Stimulated activated effector memory CD8-positive, alpha-beta T cell treated with anti-CD3 and anti-CD28 coated beads, Interleukin-12 subunit alpha, Interleukin-12 subunit beta, amount 100 ng/mL, for 72 hours (primary cell): Measurements from ENCODE around the gene ACTR8.
"Not testable (repeated sequence)": the region's sequence is repeated elsewhere in the genome, so short reads cannot be mapped to it uniquely, and the experiment has no call there.

Experiments used
- ATAC-seq: fragments of 150-1000 bp; cut with Tn5 transposase; 2 replicates; pipeline ENCODE4 v1.10.0; 2021
- DNase-seq, 2 donors: peaks; one replicate each; pipeline ENCODE4 v3.0.0; 2021 to 2022; ENCODE audit warnings: low spot score in 2 of 2
- H3K27ac Mint-ChIP-seq: one replicate; pipeline ENCODE4 v1.8.0; 2022; ENCODE audit warnings: mild to moderate bottlenecking, mixed read lengths
- H3K36me3 Mint-ChIP-seq: one replicate; pipeline ENCODE4 v1.8.0; 2022; ENCODE audit warnings: mild to moderate bottlenecking, mixed read lengths
- H3K4me1 Mint-ChIP-seq: one replicate; pipeline ENCODE4 v1.8.0; 2022; ENCODE audit warnings: mixed read lengths
- H3K4me3 Mint-ChIP-seq: one replicate; pipeline ENCODE4 v1.8.0; 2022; ENCODE audit warnings: mild to moderate bottlenecking, mixed read lengths
- H3K9me3 Mint-ChIP-seq: one replicate; pipeline ENCODE4 v1.8.0; 2022; ENCODE audit warnings: mixed read lengths

The ACTR8 gene, protein sequence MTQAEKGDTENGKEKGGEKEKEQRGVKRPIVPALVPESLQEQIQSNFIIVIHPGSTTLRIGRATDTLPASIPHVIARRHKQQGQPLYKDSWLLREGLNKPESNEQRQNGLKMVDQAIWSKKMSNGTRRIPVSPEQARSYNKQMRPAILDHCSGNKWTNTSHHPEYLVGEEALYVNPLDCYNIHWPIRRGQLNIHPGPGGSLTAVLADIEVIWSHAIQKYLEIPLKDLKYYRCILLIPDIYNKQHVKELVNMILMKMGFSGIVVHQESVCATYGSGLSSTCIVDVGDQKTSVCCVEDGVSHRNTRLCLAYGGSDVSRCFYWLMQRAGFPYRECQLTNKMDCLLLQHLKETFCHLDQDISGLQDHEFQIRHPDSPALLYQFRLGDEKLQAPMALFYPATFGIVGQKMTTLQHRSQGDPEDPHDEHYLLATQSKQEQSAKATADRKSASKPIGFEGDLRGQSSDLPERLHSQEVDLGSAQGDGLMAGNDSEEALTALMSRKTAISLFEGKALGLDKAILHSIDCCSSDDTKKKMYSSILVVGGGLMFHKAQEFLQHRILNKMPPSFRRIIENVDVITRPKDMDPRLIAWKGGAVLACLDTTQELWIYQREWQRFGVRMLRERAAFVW

GRCh38 chr3:53881691-53882593 is at the start of gene ACTR8:
TSS of gene ACTR8 (minus strand) at chr3:53882152. CDS start at chr3:53882101, 51 bp downstream.
- DNase-seq (peak; percentile 83 to 95), ATAC-seq (peak; percentile 93)
- Mint-ChIP-seq H3K4me1 (peaks cover 35% of the 10 kb centered on the region), H3K4me3 (peak within 1 kb of the TSS; percentile 88), H3K9me3 (no peaks in the 10 kb centered on the region), H3K36me3 (peaks cover 90% of the 10 kb centered on the region), H3K27ac (peak within 1 kb of the TSS; percentile 94)

GRCh38 chr3:53927208-53927872 is 45.4 kb upstream of the ACTR8 start:
- H3K4me3 Mint-ChIP-seq, ATAC-seq, H3K9me3 Mint-ChIP-seq, DNase-seq, H3K27ac Mint-ChIP-seq, H3K36me3 Mint-ChIP-seq, H3K4me1 Mint-ChIP-seq: not testable (repeated sequence)

DNA sequence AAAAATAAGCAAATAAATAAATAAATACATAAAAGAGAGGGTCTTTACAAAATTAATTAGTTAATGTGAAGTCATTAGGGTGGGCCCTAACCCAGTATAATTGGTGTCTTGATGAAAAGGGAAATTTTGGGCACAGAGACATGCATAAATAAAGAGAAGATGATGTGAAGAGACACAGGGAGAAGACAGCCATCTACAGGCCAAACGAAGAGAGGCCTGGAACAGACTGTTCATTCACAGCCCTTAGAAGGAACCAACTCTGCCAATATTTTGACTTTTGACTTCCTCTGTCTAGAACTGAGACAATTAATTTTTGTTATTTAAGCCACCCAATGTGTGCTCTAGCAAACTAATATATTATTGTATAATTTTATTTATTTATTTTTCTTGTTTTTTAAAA is 39.3 kb upstream of the ACTR8 start:
- no peak for ATAC-seq
- H3K36me3 Mint-ChIP-seq, result no peaks in the 10 kb centered on the region

GRCh38 chr3:53919741-53920140 is 37.8 kb upstream of the ACTR8 start:
- Mint-ChIP-seq H3K36me3 (no peaks in the 10 kb centered on the region), H3K27ac (no peak overlapping the region), H3K4me3 (no peak overlapping the region), H3K9me3 (no peaks in the 10 kb centered on the region), H3K4me1 (no peaks in the 10 kb centered on the region)
- ATAC-seq (no peak), DNase-seq (no peak)

More for the DNA sequence above, 39.3 kb upstream of the ACTR8 start:
- no peak overlapping the region for H3K4me3 Mint-ChIP-seq
- H3K27ac Mint-ChIP-seq, result no peak overlapping the region
- no peak for DNase-seq
- no peaks in the 10 kb centered on the region for H3K4me1 Mint-ChIP-seq
- no peaks in the 10 kb centered on the region for H3K9me3 Mint-ChIP-seq

- DNase-seq (no peak), ATAC-seq (no peak)
- Mint-ChIP-seq H3K9me3 (no peaks in the 10 kb centered on the region), H3K4me3 (no peak overlapping the region), H3K36me3 (no peaks in the 10 kb centered on the region), H3K4me1 (no peaks in the 10 kb centered on the region), H3K27ac (no peak overlapping the region)
Measured at GRCh38 chr3:53913401-53913800, 31.4 kb upstream of the ACTR8 start.

- Mint-ChIP-seq H3K27ac (no peak overlapping the region), H3K4me3 (no peak overlapping the region), H3K36me3 (no peaks in the 10 kb centered on the region), H3K9me3 (no peaks in the 10 kb centered on the region), H3K4me1 (no peaks in the 10 kb centered on the region)
- no peak for DNase-seq
- no peak for ATAC-seq
Measured at GRCh38 chr3:53902711-53903110, 20.8 kb upstream of the ACTR8 start.

- ATAC-seq (no peak), DNase-seq (no peak)
- H3K27ac Mint-ChIP-seq, result no peak overlapping the region
- no peaks in the 10 kb centered on the region for H3K36me3 Mint-ChIP-seq
- no peaks in the 10 kb centered on the region for H3K4me1 Mint-ChIP-seq
- no peak overlapping the region for H3K4me3 Mint-ChIP-seq
- no peaks in the 10 kb centered on the region for H3K9me3 Mint-ChIP-seq
Measured at GRCh38 chr3:53902067-53902466, 20.1 kb upstream of the ACTR8 start.

- Mint-ChIP-seq H3K36me3 (no peaks in the 10 kb centered on the region), H3K27ac (no peak overlapping the region), H3K4me1 (no peaks in the 10 kb centered on the region), H3K9me3 (no peaks in the 10 kb centered on the region), H3K4me3 (no peak overlapping the region)
- DNase-seq (no peak), ATAC-seq (no peak)
Measured at GRCh38 chr3:53900666-53901331, 18.8 kb upstream of the ACTR8 start.

DNA sequence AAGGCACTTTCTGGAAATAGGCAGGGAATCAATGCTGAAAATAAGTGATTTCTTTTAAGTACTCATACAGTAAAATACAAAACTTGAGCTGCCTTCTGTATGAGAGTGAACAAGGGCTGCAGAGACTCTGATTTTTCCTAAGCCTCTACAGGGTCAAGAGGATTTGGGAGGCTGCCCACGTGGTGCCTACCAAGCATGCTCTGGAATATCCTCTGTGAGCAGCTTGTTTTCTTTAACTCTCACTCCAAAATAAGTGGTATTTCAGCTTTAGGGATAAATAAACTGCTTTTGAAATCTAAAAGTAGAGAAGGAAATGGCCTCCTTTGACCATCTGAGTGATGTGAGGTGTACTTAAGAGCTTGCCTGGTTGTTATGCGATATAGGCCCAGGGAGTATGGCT is 17.8 kb upstream of the ACTR8 start:
- DNase-seq (no peak), ATAC-seq (no peak)
- H3K4me3 Mint-ChIP-seq, result no peak overlapping the region
- no peak overlapping the region for H3K27ac Mint-ChIP-seq
- no peaks in the 10 kb centered on the region for H3K4me1 Mint-ChIP-seq
- no peaks in the 10 kb centered on the region for H3K36me3 Mint-ChIP-seq
- no peaks in the 10 kb centered on the region for H3K9me3 Mint-ChIP-seq

DNA sequence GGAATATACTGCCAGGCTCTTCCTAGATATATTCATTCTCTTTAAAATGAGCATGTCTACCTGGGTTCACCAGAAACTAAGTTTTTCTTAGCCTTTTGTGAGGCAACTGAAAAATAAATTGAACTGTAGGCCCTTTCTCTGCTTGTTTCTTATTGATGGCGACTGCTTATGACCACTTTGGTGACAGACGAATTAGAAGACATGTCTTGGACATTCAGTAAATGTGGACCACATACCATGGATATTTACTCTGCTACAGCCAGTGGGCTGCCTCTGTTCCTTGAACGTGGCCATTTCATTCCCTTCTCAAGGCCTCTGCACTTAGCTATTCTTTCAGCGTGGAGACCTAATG is 10.3 kb upstream of the ACTR8 start:
- no peak for DNase-seq
- Mint-ChIP-seq H3K4me1 (peaks cover 46% of the 10 kb centered on the region), H3K27ac (peak overlapping the region; percentile 99), H3K9me3 (no peaks in the 10 kb centered on the region), H3K36me3 (peaks cover 38% of the 10 kb centered on the region), H3K4me3 (peak overlapping the region; percentile 92)
- no peak for ATAC-seq

- Mint-ChIP-seq H3K9me3 (no peaks in the 10 kb centered on the region), H3K4me1 (peaks cover 50% of the 10 kb centered on the region), H3K36me3 (peaks cover 43% of the 10 kb centered on the region), H3K4me3 (peak within 1 kb of the TSS; percentile 92), H3K27ac (peak within 1 kb of the TSS; percentile 99)
- DNase-seq (peak; percentile 86 to 95), ATAC-seq (peak; percentile 96)
Measured at GRCh38 chr3:53891497-53892285, 9.7 kb upstream of the ACTR8 start, which contains the start of gene SELENOK. TSS of gene SELENOK (minus strand) at chr3:53891859.

- Mint-ChIP-seq H3K27ac (peak overlapping the region; percentile 99), H3K9me3 (no peaks in the 10 kb centered on the region), H3K36me3 (peaks cover 51% of the 10 kb centered on the region), H3K4me3 (peak overlapping the region; percentile 92), H3K4me1 (peaks cover 50% of the 10 kb centered on the region)
- ATAC-seq (peak; percentile 36), DNase-seq (no peak)
Measured at GRCh38 chr3:53890726-53891475, 8.9 kb upstream of the ACTR8 start.

- Mint-ChIP-seq H3K27ac (no peak overlapping the region), H3K9me3 (no peaks in the 10 kb centered on the region), H3K36me3 (peaks cover 76% of the 10 kb centered on the region), H3K4me1 (peaks cover 49% of the 10 kb centered on the region), H3K4me3 (no peak overlapping the region)
- DNase-seq, result no peak
- ATAC-seq, result no peak
Measured at GRCh38 chr3:53888232-53888631, 6.3 kb upstream of the ACTR8 start.
